K562 (cell line): ENCODE measurements around the gene ASPRV1. TPM values are rescaled to one million over a fixed set of nuclear protein-coding genes. Genes with fewer than 3 reads are reported as not detected.

Source experiments
- ADNP ChIP-seq: fragments of 200-800 bp; sonication (Bioruptor generic); IDR thresholded peaks from 2 replicates; pipeline ENCODE4 v1.6.1; 2016; ENCODE audit warnings: missing genetic modification characterization, missing compliant biosample characterization
- E2F8 ChIP-seq: fragments of 450-650 bp; IDR thresholded peaks from 2 replicates; pipeline ENCODE4 v1.7.1; 2018; ENCODE audit warnings: mild to moderate bottlenecking, low read depth; ENCODE audit not compliant: partially characterized antibody
- NR1H2 ChIP-seq: sonication (generic); formaldehyde crosslinking; IDR thresholded peaks from 2 replicates; pipeline ENCODE4 v1.4.0; 2020; ENCODE audit warnings: mild to moderate bottlenecking, missing genetic modification reagents
- RBM34 ChIP-seq: fragments of 200-400 bp; formaldehyde crosslinking; IDR thresholded peaks from 2 replicates; pipeline ENCODE4 v1.6.1; 2018; ENCODE audit warnings: low read length, borderline replicate concordance; ENCODE audit not compliant: insufficient read depth
- SFPQ ChIP-seq: fragments of 200-400 bp; formaldehyde crosslinking; IDR thresholded peaks from 2 replicates; pipeline ENCODE4 v1.6.1; 2017; ENCODE audit warnings: mild to moderate bottlenecking, low read depth, low read length, moderate library complexity
- SIN3B ChIP-seq: fragments of 450-650 bp; IDR thresholded peaks from 2 replicates; pipeline ENCODE4 v1.6.1; 2017; ENCODE audit warnings: low read depth, mild to moderate bottlenecking, moderate library complexity
- STAT6 ChIP-seq: sonication (generic); formaldehyde crosslinking; IDR thresholded peaks from 2 replicates; pipeline ENCODE4 v1.8.1; 2023; ENCODE audit warnings: mild to moderate bottlenecking, missing genetic modification reagents
- TSHZ1 ChIP-seq: fragments of 250-450 bp; sonication (Bioruptor Pico); IDR thresholded peaks from 2 replicates; pipeline ENCODE4 v1.4.0; 2020; ENCODE audit warnings: mild to moderate bottlenecking, moderate library complexity
- ZNF444 ChIP-seq: fragments of 250-450 bp; sonication (Bioruptor Pico); IDR thresholded peaks from 2 replicates; pipeline ENCODE4 v1.4.0; 2020; ENCODE audit warnings: mild to moderate bottlenecking, moderate library complexity
- ZNF655 ChIP-seq: fragments of 250-450 bp; sonication (Bioruptor Pico); IDR thresholded peaks from 2 replicates; pipeline ENCODE4 v1.5.0; 2021
- polyA plus RNA-seq, 8 experiments: library from polyadenylated mRNA; depleted of rRNA in 4 of 8; stranded (reverse) in 5 of 8; unstranded in 3 of 8; fragments of >200 nt; fragmentation: Nextera tagmentation in 2 of 8; fragmentation: Illumina TruSeq in 1 of 8; extraction: Ambion mirVana in 2 of 8; extraction: Trizol in 1 of 8; gene quantifications; 2 replicates each; pipeline versions ENCODE4 v1.2.1 to v1.2.3, GENCODE V29; 2011 to 2014; ENCODE audit warnings: inconsistent platforms in 1 of 8, missing spikeins in 1 of 8
- total RNA-seq, 7 experiments: library from RNA; depleted of rRNA in 6 of 7; stranded (reverse); fragments of >200 nt in 6 of 7; fragmentation: Illumina TruSeq in 2 of 7; extraction: Trizol in 2 of 7; gene quantifications; 2 replicates each; pipeline versions ENCODE4 v1.2.1 to v1.2.3, GENCODE V29; 2011 to 2021; ENCODE audit warnings: low replicate concordance in 1 of 7

ASPRV1 gene
- total and polyA plus RNA-seq, 9 of the 15 experiments (the other 6 are each of a cell fraction or from before 2014, with no cell fraction given), result 0.17 to 0.72 (median 0.47) TPM; not detected in 1

GRCh38 chr2:69946351-69947324, 14.8 kb downstream of the ASPRV1 start (continued):
- TF ChIP-seq TSHZ1 (no peak), NR1H2 (CRISPR knock-in tag) (no peak), E2F8 (no peak), ZNF444 (CRISPR knock-in tag) (no peak), ZNF655 (CRISPR knock-in tag) (no peak), STAT6 (no peak), SIN3B (no peak), RBM34 (no peak), ADNP (no peak), SFPQ (no peak)
